OCI-LY1 (cell line): ENCODE data around the gene L3MBTL4.

Experiments used
- CTCF ChIP-seq: fragments of 200-600 bp; sonication (generic), shearing (Covaris generic); IDR thresholded peaks from 2 replicates; pipeline ENCODE4 v1.5.1; 2017; ENCODE audit warnings: mild to moderate bottlenecking, antibody characterized with exemption, low read length, moderate library complexity, mixed read lengths
- EZH2 ChIP-seq: fragments of 200-600 bp; sonication (generic), shearing (Covaris generic); IDR thresholded peaks from 2 replicates; pipeline ENCODE4 v1.8.0; 2017; ENCODE audit warnings: borderline replicate concordance, mixed run types, mild to moderate bottlenecking, antibody characterized with exemption, low read length, moderate library complexity, mixed read lengths

- TF ChIP-seq CTCF (no peak), EZH2 (no peak)
Measured at GRCh38 chr18:6323319-6323889, 91.3 kb downstream of the L3MBTL4 start.
